Liver (tissue), 9 donors: ENCODE data around the gene ADH4. TPM values are rescaled to one million over a fixed set of nuclear protein-coding genes. Genes with fewer than 3 reads are reported as not detected.

ENCODE experiments used
- DNase-seq: peaks from one replicate; pipeline ENCODE4 v3.0.0-alpha.2; 2017; ENCODE audit warnings: low spot score
- H3K27ac ChIP-seq, 2 donors: one replicate each; pipeline ENCODE4 v1.7.0; 2013; ENCODE audit warnings: inconsistent platforms in 2 of 2, low read length in 2 of 2, control low read depth in 1 of 2, low read depth in 1 of 2, mild to moderate bottlenecking in 1 of 2
- H3K27me3 ChIP-seq, 4 donors: one replicate each; pipeline versions ENCODE4 v1.6.1 to v1.7.0; 2013; ENCODE audit warnings: low read length in 3 of 4, inconsistent platforms in 1 of 4, mild to moderate bottlenecking in 1 of 4, moderate library complexity in 1 of 4; ENCODE audit not compliant: control insufficient read depth in 4 of 4, insufficient read depth in 4 of 4
- H3K36me3 ChIP-seq, 4 donors: one replicate each; pipeline versions ENCODE4 v1.6.1 to v1.7.0; 2013; ENCODE audit warnings: low read length in 3 of 4, mild to moderate bottlenecking in 3 of 4, low read depth in 1 of 4, moderate library complexity in 1 of 4; ENCODE audit not compliant: control insufficient read depth in 4 of 4, insufficient read depth in 3 of 4
- H3K4me1 ChIP-seq, 4 donors: one replicate each; pipeline versions ENCODE4 v1.6.1 to v1.7.0; 2013; ENCODE audit warnings: low read length in 3 of 4, mild to moderate bottlenecking in 3 of 4, moderate library complexity in 1 of 4; ENCODE audit not compliant: control insufficient read depth in 4 of 4, insufficient read depth in 4 of 4
- H3K4me3 ChIP-seq, 3 donors: one replicate each; pipeline versions ENCODE4 v1.6.1 to v1.7.0; 2013; ENCODE audit warnings: low read length in 3 of 3, control low read depth in 1 of 3, low read depth in 1 of 3, mild to moderate bottlenecking in 1 of 3
- H3K9ac ChIP-seq, 2 donors: one replicate each; pipeline ENCODE4 v1.7.0; 2013; ENCODE audit warnings: low read length in 2 of 2, mild to moderate bottlenecking in 2 of 2, moderate library complexity in 2 of 2, control low read depth in 1 of 2, low read depth in 1 of 2
- H3K9me3 ChIP-seq, 4 donors: one replicate each; pipeline versions ENCODE4 v1.6.1 to v1.7.0; 2013; ENCODE audit warnings: low read length in 3 of 4; ENCODE audit not compliant: control insufficient read depth in 4 of 4
- EGR1 ChIP-seq, 2 donors: IDR thresholded peaks; 2 replicates each; pipeline ENCODE4 v1.6.1; 2016 to 2018; ENCODE audit warnings: antibody characterized with exemption in 2 of 2, low read depth in 2 of 2
- FOXA1 ChIP-seq: IDR thresholded peaks from 2 replicates; pipeline ENCODE4 v1.6.1; 2016; ENCODE audit warnings: antibody characterized with exemption
- FOXA2 ChIP-seq: IDR thresholded peaks from 2 replicates; pipeline ENCODE4 v1.6.1; 2016; ENCODE audit warnings: antibody characterized with exemption
- GABPA ChIP-seq, 2 donors: IDR thresholded peaks in 1 of 2; conservative IDR thresholded peaks in 1 of 2; 2 replicates each; pipeline ENCODE4 v1.6.1; 2016; ENCODE audit warnings: antibody characterized with exemption in 2 of 2, mild to moderate bottlenecking in 1 of 2, moderate library complexity in 1 of 2
- HNF4A ChIP-seq, 2 donors: conservative IDR thresholded peaks; 2 replicates each; pipeline ENCODE4 v1.6.1; 2016; ENCODE audit warnings: antibody characterized with exemption in 2 of 2, mild to moderate bottlenecking in 2 of 2
- HNF4G ChIP-seq: IDR thresholded peaks from 2 replicates; pipeline ENCODE4 v1.6.1; 2016; ENCODE audit warnings: antibody characterized with exemption
- JUND ChIP-seq, 2 donors: IDR thresholded peaks; 2 replicates each; pipeline ENCODE4 v1.6.1; 2016; ENCODE audit warnings: antibody characterized with exemption in 2 of 2
- MAX ChIP-seq: IDR thresholded peaks from 2 replicates; pipeline ENCODE4 v1.6.1; 2016; ENCODE audit warnings: antibody characterized with exemption
- NR2F2 ChIP-seq: IDR thresholded peaks from 2 replicates; pipeline ENCODE4 v1.6.1; 2016; ENCODE audit warnings: antibody characterized with exemption
- RAD21 ChIP-seq, 2 donors: IDR thresholded peaks; 2 replicates each; pipeline ENCODE4 v1.6.1; 2016; ENCODE audit warnings: antibody characterized with exemption in 2 of 2, mild to moderate bottlenecking in 2 of 2
- REST ChIP-seq: IDR thresholded peaks from 2 replicates; pipeline ENCODE4 v1.6.1; 2016; ENCODE audit warnings: antibody characterized with exemption, mild to moderate bottlenecking
- RXRA ChIP-seq, 2 donors: IDR thresholded peaks; 2 replicates each; pipeline ENCODE4 v1.6.1; 2017 to 2018; ENCODE audit warnings: antibody characterized with exemption in 2 of 2, mild to moderate bottlenecking in 1 of 2
- SP1 ChIP-seq: IDR thresholded peaks from 2 replicates; pipeline ENCODE4 v1.6.1; 2018; ENCODE audit warnings: antibody characterized with exemption, mild to moderate bottlenecking
- TAF1 ChIP-seq: conservative IDR thresholded peaks from 2 replicates; pipeline ENCODE4 v1.6.1; 2016; ENCODE audit warnings: antibody characterized with exemption, mild to moderate bottlenecking
- YY1 ChIP-seq: IDR thresholded peaks from 2 replicates; pipeline ENCODE4 v1.6.1; 2016; ENCODE audit warnings: antibody characterized with exemption, mild to moderate bottlenecking
- ZBTB33 ChIP-seq: IDR thresholded peaks from 2 replicates; pipeline ENCODE4 v1.6.1; 2016; ENCODE audit warnings: antibody characterized with exemption
- WGBS: extraction: QIAGEN DNeasy Blood & Tissue Kit; methylation state at CpG from one replicate; pipeline ENCODE4 v1.1.7; 2013; 5-methylcytosine and 5-hydroxymethylcytosine counted together
- polyA plus RNA-seq, 2 donors: library from polyadenylated mRNA; stranded (reverse) in 1 of 2; unstranded in 1 of 2; fragments of 200-250 nt in 1 of 2; fragments of >200 nt in 1 of 2; fragmentation: Nextera tagmentation in 1 of 2; extraction: Ambion mirVana in 1 of 2; gene quantifications; one replicate each; pipeline versions ENCODE4 v1.2.1 to v1.2.3, GENCODE V29; 2013 to 2015
- total RNA-seq, 2 donors: library from RNA; depleted of rRNA; stranded (reverse); fragments of >200 nt; gene quantifications; one replicate each; pipeline ENCODE4 v1.2.3, GENCODE V29; 2014
- TF ChIP-seq, protein P1 (sequence below): IDR thresholded peaks from 2 replicates; pipeline ENCODE4 v1.6.1; 2016; ENCODE audit warnings: antibody characterized with exemption
- TF ChIP-seq, protein P2 (sequence below): fragments of 150-350 bp; IDR thresholded peaks from 2 replicates; pipeline ENCODE4 v1.5.1; 2017; ENCODE audit warnings: improper control_type of control experiment, low read depth, low read length; ENCODE audit not compliant: missing input control
- donor health status: healthy.
- donor health status: healthy.
- donor health status: healthy.
- donor health status: healthy.
- donor health status: healthy.

ADH4 gene
- total RNA-seq (100 to 1,000 TPM in 1 of 2 donors, 10 to 100 TPM in 1; 31.1 to 363 TPM), polyA plus RNA-seq (100 to 1,000 TPM in 1 of 2 donors, 10 to 100 TPM in 1; 71.4 to 221 TPM)

DNA sequence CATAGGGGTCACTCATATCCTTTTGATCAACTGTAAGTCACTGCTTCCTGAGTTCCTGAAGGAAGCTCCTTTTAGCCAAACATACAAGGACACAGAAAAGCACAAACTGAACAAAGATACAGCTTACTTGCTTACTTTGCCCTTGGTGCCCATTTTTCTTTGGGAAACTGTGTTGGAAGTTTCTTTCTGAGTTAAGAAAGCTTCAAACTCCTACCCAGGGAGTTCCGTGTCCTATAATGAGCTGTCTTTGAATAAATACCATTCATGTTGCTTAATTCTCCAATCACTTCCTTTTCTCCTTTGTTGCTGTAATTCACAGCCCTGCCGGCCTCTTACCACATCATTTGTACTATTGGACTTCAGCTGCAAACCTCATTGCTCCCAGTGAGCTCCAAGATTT lies at the start of gene ADH4:
TSS of gene ADH4 (minus strand) at position 228 of the 400 bp plus-strand sequence. CDS start at position 153, 75 bp downstream.
- H3K4me3 ChIP-seq: peak within 1 kb of the TSS; percentile 51 to 79 (median 71)
- peak within 1 kb of the TSS; percentile 77 to 90 for H3K9ac ChIP-seq
- 14% methylated on average over 2 of the region's 2 CpGs for WGBS
- H3K27me3 ChIP-seq: no peaks in the 10 kb centered on the region
- H3K4me1 ChIP-seq: peaks cover 4 to 50% (median 22%) of the 10 kb centered on the region in 4 donors
- H3K9me3 ChIP-seq: no peaks in the 10 kb centered on the region
- peak within 1 kb of the TSS; percentile 77 to 79 for H3K27ac ChIP-seq
- TF ChIP-seq RXRA (IDR thresholded peaks at IDR 0.05): peak; percentile 79 to 82
- peak; percentile 62 for TF ChIP-seq SP1
- TF ChIP-seq JUND (IDR thresholded peaks at IDR 0.05): peak; percentile 45 to 73
- TF ChIP-seq REST: peak; percentile 73
- peak; percentile 40 for TF ChIP-seq FOXA1
- TF ChIP-seq HNF4G: peak; percentile 77
- TF ChIP-seq ZBTB33: peak; percentile 34
- TF ChIP-seq HNF4A (conservative IDR thresholded peaks at IDR 0.05): peak; percentile 95 to 96
- peak; percentile 46 for TF ChIP-seq FOXA2
- peak; percentile 71 for TF ChIP-seq TAF1
- TF ChIP-seq YY1: peak; percentile 78
- peak in 1 of 2 donors; percentile 13 for TF ChIP-seq GABPA (IDR thresholded peaks at IDR 0.05 in 1 of 2, conservative IDR thresholded peaks at IDR 0.05 in 1 of 2)
- no peak for TF ChIP-seq EGR1 (IDR thresholded peaks at IDR 0.05; ENCODE audit: low read depth in 2 of 2)
- TF ChIP-seq MAX: peak; percentile 33
- TF ChIP-seq NR2F2: no peak
- TF ChIP-seq, protein P1, sequence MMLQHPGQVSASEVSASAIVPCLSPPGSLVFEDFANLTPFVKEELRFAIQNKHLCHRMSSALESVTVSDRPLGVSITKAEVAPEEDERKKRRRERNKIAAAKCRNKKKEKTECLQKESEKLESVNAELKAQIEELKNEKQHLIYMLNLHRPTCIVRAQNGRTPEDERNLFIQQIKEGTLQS: peak; percentile 35
- TF ChIP-seq RAD21 (IDR thresholded peaks at IDR 0.05): peak in 1 of 2 donors; percentile 46
- TF ChIP-seq, protein P2, sequence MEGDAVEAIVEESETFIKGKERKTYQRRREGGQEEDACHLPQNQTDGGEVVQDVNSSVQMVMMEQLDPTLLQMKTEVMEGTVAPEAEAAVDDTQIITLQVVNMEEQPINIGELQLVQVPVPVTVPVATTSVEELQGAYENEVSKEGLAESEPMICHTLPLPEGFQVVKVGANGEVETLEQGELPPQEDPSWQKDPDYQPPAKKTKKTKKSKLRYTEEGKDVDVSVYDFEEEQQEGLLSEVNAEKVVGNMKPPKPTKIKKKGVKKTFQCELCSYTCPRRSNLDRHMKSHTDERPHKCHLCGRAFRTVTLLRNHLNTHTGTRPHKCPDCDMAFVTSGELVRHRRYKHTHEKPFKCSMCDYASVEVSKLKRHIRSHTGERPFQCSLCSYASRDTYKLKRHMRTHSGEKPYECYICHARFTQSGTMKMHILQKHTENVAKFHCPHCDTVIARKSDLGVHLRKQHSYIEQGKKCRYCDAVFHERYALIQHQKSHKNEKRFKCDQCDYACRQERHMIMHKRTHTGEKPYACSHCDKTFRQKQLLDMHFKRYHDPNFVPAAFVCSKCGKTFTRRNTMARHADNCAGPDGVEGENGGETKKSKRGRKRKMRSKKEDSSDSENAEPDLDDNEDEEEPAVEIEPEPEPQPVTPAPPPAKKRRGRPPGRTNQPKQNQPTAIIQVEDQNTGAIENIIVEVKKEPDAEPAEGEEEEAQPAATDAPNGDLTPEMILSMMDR: no peak
- H3K36me3 ChIP-seq: peaks cover 0 to 11% (median 5%) of the 10 kb centered on the region in 4 donors
- no peak for DNase-seq
